Measurements from ENCODE around the gene FXYD6.

DNA sequence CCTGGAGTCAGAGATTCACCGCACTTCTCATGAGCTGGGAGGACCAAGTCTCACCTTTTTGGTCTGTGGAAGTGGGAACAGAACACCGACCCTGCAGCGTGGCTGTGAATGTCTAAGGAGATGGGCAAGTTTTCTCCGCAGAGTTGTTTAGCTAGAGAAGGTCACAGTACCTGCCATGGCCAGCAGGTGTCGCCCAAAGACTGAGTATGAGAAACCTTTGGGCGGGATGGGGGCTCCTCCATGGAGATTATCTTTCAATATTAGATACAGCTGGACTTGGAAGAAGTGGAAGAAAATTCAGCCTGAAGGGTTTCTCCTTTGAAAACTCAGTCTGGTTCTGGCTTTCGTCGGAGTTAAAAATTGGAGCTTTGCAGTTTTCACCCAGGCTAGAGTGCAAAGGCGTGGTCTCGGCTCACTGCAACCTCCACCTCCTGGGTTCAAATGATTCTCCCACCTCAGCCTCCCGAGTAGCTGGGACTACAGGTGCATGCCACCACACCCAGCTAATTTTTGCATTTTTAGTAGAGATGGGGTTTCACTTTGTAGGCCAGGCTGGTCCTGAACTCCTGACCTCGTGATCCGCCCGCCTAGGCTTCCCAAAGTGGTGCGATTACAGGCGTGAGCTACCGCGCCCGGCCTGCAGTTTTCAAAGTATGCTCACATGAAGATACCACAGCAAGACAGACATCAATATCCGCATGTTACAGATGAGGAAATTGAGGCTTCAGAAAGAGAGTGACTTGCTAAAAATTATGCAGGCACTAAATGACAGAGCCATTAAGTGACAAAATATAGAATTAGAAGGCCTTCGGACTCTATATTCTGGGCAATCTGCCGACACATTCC is 68.8 kb downstream of the FXYD6 start:
- TF ChIP-seq, protein P1, sequence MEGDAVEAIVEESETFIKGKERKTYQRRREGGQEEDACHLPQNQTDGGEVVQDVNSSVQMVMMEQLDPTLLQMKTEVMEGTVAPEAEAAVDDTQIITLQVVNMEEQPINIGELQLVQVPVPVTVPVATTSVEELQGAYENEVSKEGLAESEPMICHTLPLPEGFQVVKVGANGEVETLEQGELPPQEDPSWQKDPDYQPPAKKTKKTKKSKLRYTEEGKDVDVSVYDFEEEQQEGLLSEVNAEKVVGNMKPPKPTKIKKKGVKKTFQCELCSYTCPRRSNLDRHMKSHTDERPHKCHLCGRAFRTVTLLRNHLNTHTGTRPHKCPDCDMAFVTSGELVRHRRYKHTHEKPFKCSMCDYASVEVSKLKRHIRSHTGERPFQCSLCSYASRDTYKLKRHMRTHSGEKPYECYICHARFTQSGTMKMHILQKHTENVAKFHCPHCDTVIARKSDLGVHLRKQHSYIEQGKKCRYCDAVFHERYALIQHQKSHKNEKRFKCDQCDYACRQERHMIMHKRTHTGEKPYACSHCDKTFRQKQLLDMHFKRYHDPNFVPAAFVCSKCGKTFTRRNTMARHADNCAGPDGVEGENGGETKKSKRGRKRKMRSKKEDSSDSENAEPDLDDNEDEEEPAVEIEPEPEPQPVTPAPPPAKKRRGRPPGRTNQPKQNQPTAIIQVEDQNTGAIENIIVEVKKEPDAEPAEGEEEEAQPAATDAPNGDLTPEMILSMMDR (conservative IDR thresholded peaks at IDR 0.05), result peak; percentile 93
- TF ChIP-seq ZFX (IDR thresholded peaks at IDR 0.05), result no peak

Data from C4-2B (cell line).